Right cardiac atrium (tissue), 5 donors: Measurements from ENCODE around the gene NKAIN2. TPM values are rescaled to one million over a fixed set of nuclear protein-coding genes. Genes with fewer than 3 reads are reported as not detected.

Experiments
- ATAC-seq, 2 donors: fragments of 200-7000 bp; cut with Tn5 transposase; one replicate each; pipeline versions ENCODE4 v1.8.0 to v1.9.1; 2020; ENCODE audit warnings: moderate library complexity in 2 of 2, mild to moderate bottlenecking in 1 of 2
- DNase-seq, 3 donors: peaks; one replicate each; pipeline ENCODE4 v3.0.0-alpha.2; 2020
- H3K27ac ChIP-seq: one replicate; pipeline ENCODE4 v1.5.1; 2013; ENCODE audit warnings: mild to moderate bottlenecking, low read length, control low read depth, moderate library complexity
- H3K27me3 ChIP-seq: one replicate; pipeline ENCODE4 v1.6.1; 2013; ENCODE audit not compliant: control insufficient read depth, insufficient read depth
- H3K4me1 ChIP-seq: one replicate; pipeline ENCODE4 v1.6.1; 2013; ENCODE audit warnings: low read length; ENCODE audit not compliant: control insufficient read depth, insufficient read depth
- H3K4me3 ChIP-seq: one replicate; pipeline ENCODE4 v1.5.1; 2013; ENCODE audit warnings: low read length, control low read depth
- H3K9me3 ChIP-seq: one replicate; pipeline ENCODE4 v1.6.1; 2013; ENCODE audit warnings: low read length; ENCODE audit not compliant: control insufficient read depth
- WGBS: extraction: QIAGEN DNeasy Blood & Tissue Kit; methylation state at CpG from one replicate; pipeline ENCODE4 v1.1.7; 2013; 5-methylcytosine and 5-hydroxymethylcytosine counted together
- intact Hi-C, 4 donors: fragments of 100-400 bp; cut with DNase I; formaldehyde crosslinking; loops; one replicate each; pipeline versions ENCODE4 v1.11.0 to v1.14.0; 2022 to 2023
- polyA plus RNA-seq: library from polyadenylated mRNA; stranded (reverse); fragments of 200-250 nt; gene quantifications from one replicate; pipeline ENCODE4 v1.2.3, GENCODE V29; 2013
- total RNA-seq, 4 donors: library from RNA; stranded (reverse); fragmentation: NEBNext Ultra II Directional; extraction: Animal tissue kit (Norgen Biotek cat#: 25700); gene quantifications; one replicate each; pipeline ENCODE4 v1.2.1, GENCODE V29; 2021
- donor health status: healthy with polysubstance abuse.
- donor health status: DM: no; HTN: yes; CAD: no.
- donor health status: DM: no; HTN: no; CAD: no.
- donor health status: DM: no; HTN: yes; CAD: no; lungs with severe emphysema.
- donor health status: DM: yes; HTN: yes; CAD: no.

The NKAIN2 gene
- total and polyA plus RNA-seq, 5 donors, result 1.3 to 2.7 (median 1.5) TPM

DNA sequence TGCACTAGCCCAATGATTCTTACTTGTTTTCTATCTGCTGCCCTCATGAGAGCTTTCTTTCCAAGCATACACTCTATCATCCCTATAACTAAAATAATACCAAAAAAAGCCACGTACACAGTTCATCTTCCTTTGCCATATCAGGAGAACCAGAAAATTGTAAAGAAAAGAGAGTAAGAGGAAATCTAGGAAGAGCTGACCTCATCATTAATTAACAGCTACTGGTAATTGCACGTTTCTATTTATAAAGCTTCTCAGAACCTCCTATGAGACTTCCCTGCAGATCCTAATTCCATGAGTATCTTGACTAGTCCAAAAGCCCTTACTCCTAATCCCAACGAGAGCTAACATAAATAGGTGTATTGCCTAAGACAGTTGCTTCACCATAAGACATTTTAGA is 967.1 kb downstream of the NKAIN2 start:
- H3K4me1 ChIP-seq, result no peaks in the 10 kb centered on the region
- H3K4me3 ChIP-seq, result no peak overlapping the region
- no peaks in the 10 kb centered on the region for H3K27me3 ChIP-seq
- intact Hi-C loops, result no loop called here
- no peaks in the 10 kb centered on the region for H3K9me3 ChIP-seq
- DNase-seq, result no peak
- 75% methylated on average over 3 of the region's 3 CpGs for WGBS
- ATAC-seq, result no peak
- no peak overlapping the region for H3K27ac ChIP-seq

DNA sequence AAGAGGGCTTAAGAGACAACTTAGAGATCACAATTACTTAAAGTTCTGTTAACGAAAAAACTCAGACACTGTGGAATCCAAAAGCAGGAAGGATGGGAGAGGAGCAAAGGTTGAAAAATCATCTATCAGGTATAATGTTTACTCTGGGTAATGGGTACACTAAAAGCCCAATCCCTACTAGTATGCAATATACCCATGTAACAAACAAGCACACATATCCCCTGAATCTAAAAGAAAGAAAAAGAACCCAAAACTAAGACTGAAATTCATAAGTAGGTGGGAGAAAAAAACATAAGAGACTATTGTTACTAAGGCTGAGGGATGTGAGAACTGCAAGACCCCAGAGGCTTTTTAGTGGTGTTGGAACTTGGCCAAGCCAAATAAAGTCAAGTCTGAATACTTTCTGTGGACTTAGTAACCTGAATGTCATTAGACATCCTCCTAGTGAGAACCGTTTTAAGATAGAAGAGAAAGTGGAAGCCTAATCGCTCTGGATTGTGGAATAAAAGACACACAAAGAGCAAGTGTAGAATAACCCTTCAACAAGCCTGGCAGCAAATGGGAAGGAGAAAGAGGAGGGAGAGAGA is 969.2 kb downstream of the NKAIN2 start:
- 58% methylated on average over 3 of the region's 3 CpGs for WGBS
- DNase-seq (no peak), ATAC-seq (no peak)
- Histone ChIP-seq H3K27ac (no peak overlapping the region), H3K27me3 (no peaks in the 10 kb centered on the region), H3K4me1 (no peaks in the 10 kb centered on the region), H3K9me3 (no peaks in the 10 kb centered on the region), H3K4me3 (no peak overlapping the region)
- intact Hi-C loops, result no loop called here

DNA sequence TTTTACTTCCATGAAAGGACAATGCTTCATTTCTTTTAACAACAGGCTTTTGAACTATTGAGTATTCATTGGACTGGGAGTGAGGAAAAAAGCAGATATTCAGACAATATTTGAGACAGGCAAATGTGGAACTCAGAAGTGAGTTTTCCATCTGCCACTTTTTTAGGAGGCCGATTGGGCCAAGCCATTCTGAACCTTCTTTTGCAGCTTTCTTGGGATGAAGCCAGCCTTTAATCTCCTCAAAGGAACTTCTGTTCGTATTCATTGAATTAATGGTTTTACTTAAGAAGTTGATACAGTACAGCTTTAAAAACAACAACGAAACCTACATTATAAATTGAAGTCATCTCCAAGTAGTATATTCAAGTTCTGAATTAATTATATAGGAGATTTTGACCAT is 971.5 kb downstream of the NKAIN2 start:
- no peaks in the 10 kb centered on the region for H3K9me3 ChIP-seq
- no peak overlapping the region for H3K4me3 ChIP-seq
- H3K27me3 ChIP-seq, result no peaks in the 10 kb centered on the region
- no peak for ATAC-seq
- 43% methylated on average over 3 of the region's 3 CpGs for WGBS
- no peaks in the 10 kb centered on the region for H3K4me1 ChIP-seq
- H3K27ac ChIP-seq, result no peak overlapping the region
- intact Hi-C loops, result no loop called here
- DNase-seq, result no peak

DNA sequence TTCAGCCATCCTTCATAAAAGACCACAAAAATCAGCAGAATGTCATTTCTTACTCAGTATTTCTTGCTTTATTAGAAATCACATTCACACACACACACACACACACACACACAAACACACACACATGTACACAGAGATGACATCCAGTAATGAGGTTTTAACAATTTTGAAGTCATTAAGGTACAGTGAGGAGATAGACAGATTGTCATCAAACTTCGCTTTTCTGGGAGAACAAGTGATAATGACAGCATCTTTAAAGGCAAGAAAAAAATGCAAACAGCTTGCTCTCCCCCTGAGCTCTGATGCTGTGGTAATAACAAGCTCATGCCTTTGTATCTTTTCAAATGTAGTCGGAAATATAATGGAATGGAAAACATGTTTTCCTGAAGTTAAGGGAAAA is 974.2 kb downstream of the NKAIN2 start:
- Histone ChIP-seq H3K4me3 (no peak overlapping the region), H3K9me3 (no peaks in the 10 kb centered on the region), H3K4me1 (no peaks in the 10 kb centered on the region), H3K27ac (no peak overlapping the region), H3K27me3 (no peaks in the 10 kb centered on the region)
- DNase-seq, result no peak
- no peak for ATAC-seq
- 63% methylated on average over 2 of the region's 2 CpGs for WGBS
- intact Hi-C loops, result no loop called here

DNA sequence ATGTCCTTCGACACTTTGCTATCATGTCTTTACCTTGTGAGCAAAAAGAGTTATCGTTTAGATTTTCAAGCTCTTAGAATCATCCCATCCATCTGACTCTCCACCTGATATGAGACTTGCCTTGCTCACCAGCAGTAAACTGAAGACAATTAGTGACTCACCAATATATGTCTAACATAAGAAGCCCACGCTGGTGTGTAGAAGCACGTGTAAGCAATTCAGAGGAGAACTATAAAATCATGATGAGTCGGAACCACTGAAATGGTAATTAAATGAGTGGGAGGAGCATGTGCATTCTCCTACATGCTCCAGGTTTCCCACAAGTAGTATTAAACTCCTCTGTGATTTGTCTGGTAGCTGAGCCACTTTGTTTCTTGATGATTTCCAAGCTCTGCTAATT is 977.0 kb downstream of the NKAIN2 start:
- Histone ChIP-seq H3K27me3 (no peaks in the 10 kb centered on the region), H3K9me3 (no peaks in the 10 kb centered on the region), H3K4me1 (no peaks in the 10 kb centered on the region), H3K4me3 (no peak overlapping the region), H3K27ac (no peak overlapping the region)
- WGBS, result 89% methylated on average over 5 of the region's 5 CpGs
- no peak for ATAC-seq
- no peak for DNase-seq
- intact Hi-C loops, result no loop called here

DNA sequence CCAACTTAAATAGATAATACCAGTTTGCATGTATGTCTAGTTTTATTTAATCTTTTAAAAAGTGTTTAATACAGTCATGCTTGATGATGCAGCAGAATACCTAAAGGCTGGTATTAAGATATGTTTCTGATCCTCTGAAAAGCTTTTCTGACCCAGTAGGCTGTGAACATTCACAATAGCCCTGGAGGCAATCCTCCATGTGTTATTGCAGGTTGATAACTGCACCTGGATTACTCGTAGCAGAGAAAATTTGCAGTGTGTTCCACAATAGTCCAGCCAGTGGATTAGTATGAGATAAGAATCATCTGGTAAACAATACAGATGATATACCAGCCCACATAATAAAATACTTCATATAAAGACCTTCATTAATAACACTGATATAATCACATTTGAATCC is 979.7 kb downstream of the NKAIN2 start:
- intact Hi-C loops, result no loop called here
- 69% methylated on average over 1 of the region's 1 CpG for WGBS

DNA sequence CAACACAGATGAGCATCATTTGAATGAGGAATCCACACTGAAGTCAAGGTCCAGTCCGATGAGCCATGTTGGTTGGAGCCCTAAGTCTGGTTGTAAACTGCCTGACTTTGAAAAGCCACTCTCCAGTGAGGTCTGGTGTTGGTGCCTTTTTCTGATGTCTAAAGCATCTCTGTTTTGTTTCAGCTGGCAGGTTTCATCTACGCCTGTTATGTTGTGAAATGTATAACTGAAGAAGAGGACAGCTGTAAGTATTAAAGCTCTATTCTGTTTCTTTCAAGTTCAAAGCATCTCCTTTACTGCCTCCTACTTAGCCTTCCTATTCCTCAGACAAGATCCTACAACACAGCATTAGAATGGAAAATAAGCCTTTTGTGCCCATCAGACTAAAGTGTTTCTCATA is 987.5 kb downstream of the NKAIN2 start:
- Histone ChIP-seq H3K4me1 (no peaks in the 10 kb centered on the region), H3K27me3 (no peaks in the 10 kb centered on the region), H3K4me3 (no peak overlapping the region), H3K27ac (no peak overlapping the region), H3K9me3 (no peaks in the 10 kb centered on the region)
- ATAC-seq, result no peak
- intact Hi-C loops, result loop anchor here in 2 of 4 donors (10.0 kb wide), 1 partner anchor 1016 kb away; no protein-coding TSS in a partner anchor
- whole genome bisulfite sequencing, result 80% methylated on average over 2 of the region's 2 CpGs
- DNase-seq, result no peak

More for the DNA sequence above, 979.7 kb downstream of the NKAIN2 start:
- Histone ChIP-seq H3K4me1 (no peaks in the 10 kb centered on the region), H3K27me3 (no peaks in the 10 kb centered on the region), H3K9me3 (no peaks in the 10 kb centered on the region), H3K4me3 (no peak overlapping the region), H3K27ac (no peak overlapping the region)
- ATAC-seq (no peak), DNase-seq (no peak)

DNA sequence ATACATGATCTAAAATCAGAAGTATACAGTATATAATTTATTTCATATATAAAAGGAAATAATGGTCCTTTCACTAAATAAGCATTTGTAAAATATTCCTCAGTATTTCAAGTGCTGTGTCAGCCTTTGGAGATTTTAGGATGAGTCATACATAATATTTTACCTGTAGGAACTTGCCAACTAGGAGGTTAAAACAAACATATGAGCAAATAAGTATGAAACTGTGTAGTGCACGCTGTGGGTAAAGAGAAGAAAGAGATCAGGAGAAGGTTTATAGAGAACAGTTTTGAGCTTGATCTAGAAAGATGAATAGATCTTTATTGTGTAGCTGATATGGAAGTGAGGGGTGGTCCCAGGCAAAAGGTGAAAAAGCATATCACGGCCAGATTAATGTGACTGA is 988.7 kb downstream of the NKAIN2 start:
- intact Hi-C loops, result loop anchor here in 2 of 4 donors (10.0 kb wide), 1 partner anchor 1018 kb away; no protein-coding TSS in a partner anchor
- no peak for DNase-seq
- Histone ChIP-seq H3K9me3 (no peaks in the 10 kb centered on the region), H3K4me1 (no peaks in the 10 kb centered on the region), H3K4me3 (no peak overlapping the region), H3K27ac (no peak overlapping the region), H3K27me3 (no peaks in the 10 kb centered on the region)
- 87% methylated on average over 2 of the region's 2 CpGs for WGBS
- ATAC-seq, result no peak

DNA sequence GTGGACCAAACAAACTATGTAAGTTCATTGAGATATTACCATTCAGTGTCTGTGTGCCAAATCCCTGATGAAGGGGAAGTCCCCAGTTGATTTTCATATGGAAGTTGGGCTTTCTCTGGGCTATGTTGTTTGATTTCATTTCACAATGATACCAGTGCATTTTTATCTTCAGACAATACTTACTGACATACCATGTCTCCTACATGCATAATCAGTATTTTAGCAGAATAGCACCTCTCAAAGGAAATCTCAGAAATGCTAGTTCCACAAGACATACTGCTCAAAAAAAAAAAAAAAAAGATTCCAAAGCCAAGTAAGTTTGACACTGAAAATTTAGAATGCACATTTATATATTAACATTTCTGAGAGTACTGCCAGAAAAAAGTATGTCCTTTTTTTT is 989.7 kb downstream of the NKAIN2 start:
- Histone ChIP-seq H3K27me3 (no peaks in the 10 kb centered on the region), H3K4me1 (no peaks in the 10 kb centered on the region), H3K9me3 (no peaks in the 10 kb centered on the region), H3K4me3 (no peak overlapping the region), H3K27ac (no peak overlapping the region)
- intact Hi-C loops, result loop anchor here in 2 of 4 donors (10.0 kb wide), 1 partner anchor 1019 kb away; no protein-coding TSS in a partner anchor
- no peak for ATAC-seq
- no peak for DNase-seq

DNA sequence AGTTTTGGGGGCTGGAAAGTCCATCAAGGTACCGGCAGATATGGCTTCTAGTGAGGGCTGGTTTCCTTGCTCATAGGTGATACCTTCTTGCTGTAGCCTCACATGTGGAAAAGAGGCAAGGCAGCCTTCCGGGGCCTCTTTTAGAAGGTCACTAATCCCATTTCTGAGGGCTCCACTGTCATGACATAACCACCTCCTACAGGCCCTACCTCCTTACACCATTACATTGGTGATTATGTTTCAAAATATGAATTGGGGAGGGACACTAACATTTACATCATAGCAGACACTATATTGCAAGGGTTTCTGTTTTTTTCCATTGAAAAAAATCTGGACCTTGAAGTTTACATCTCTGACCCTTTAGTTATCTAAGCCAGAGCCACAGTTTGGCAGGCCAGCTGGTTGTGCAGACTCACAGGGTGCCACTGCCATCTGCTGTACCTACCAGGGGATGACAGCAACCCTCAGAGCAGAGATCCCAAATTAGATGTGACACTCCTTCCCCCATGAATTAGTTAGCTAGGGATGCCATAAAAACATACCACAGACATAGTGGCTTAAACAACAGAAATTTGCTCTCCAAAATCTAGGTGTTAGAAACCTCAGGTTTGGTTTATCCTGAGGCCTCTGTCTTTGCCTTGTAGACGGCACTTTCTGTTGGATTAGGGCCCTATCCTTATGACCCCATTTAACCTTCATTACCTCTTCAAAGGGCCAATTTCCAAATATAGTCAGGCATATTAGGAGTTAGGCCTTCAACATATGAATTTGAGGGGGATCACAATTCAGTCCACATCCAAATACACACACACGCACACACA is 992.2 kb downstream of the NKAIN2 start:
- ATAC-seq, result peak; percentile 76 to 88
- H3K27ac ChIP-seq, result no peak overlapping the region
- H3K4me3 ChIP-seq, result no peak overlapping the region
- peak in 2 of 3 donors; percentile 20 to 67 for DNase-seq
- WGBS, result 91% methylated on average over 4 of the region's 4 CpGs
- no peaks in the 10 kb centered on the region for H3K27me3 ChIP-seq
- H3K4me1 ChIP-seq, result no peaks in the 10 kb centered on the region
- intact Hi-C loops, result loop anchor here in 2 of 4 donors (10.0 kb wide), 1 partner anchor 1021 kb away; no protein-coding TSS in a partner anchor
- no peaks in the 10 kb centered on the region for H3K9me3 ChIP-seq

DNA sequence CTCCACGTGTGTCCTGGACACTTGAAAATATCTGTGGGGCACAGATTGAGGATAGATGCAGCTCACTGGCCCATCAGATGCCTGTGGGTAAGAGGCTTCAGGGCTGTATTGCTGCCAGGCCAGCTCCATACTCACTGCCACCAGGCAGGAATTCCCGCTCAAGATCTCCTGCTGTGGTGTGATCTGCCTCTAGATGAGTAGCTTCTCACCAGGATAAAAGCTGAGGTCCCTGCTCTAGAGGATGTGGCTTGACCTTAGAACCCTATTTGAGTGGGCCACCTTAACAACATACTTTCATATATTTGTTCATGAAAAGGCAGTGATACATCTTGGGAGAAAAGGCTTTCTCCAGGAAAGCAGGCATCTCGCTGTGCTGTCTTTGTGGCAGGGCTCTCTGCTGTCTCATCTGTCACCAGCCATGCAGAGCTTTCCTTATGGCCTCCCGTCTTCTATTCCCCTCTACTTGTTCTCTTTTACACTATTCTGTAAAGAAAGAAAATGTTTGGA is 992.9 kb downstream of the NKAIN2 start:
- ATAC-seq (no peak), DNase-seq (no peak)
- Histone ChIP-seq H3K4me1 (no peaks in the 10 kb centered on the region), H3K9me3 (no peaks in the 10 kb centered on the region), H3K27ac (no peak overlapping the region), H3K27me3 (no peaks in the 10 kb centered on the region), H3K4me3 (no peak overlapping the region)
- intact Hi-C loops, result loop anchor here in 2 of 4 donors (10.0 kb wide), 1 partner anchor 1022 kb away; no protein-coding TSS in a partner anchor
- 88% methylated on average over 4 of the region's 4 CpGs for WGBS
